Large intestine (tissue), 3 donors: ENCODE data around the gene VPS36. TPM values are rescaled to one million over a fixed set of nuclear protein-coding genes. Genes with fewer than 3 reads are reported as not detected.
A peak's percentile ranks its signal among the peaks of the same experiment; 100 is the strongest.
"Not testable (repeated sequence)": the region's sequence is repeated elsewhere in the genome, so short reads cannot be mapped to it uniquely, and the experiment has no call there.

ENCODE experiments used
- DNase-seq, 2 donors: peaks; one replicate each; pipeline versions ENCODE4 v3.0.0 to v3.0.0-alpha.2; 2013
- H3K27ac ChIP-seq: one replicate; pipeline ENCODE4 v1.5.1; 2013; ENCODE audit warnings: low read length
- H3K27me3 ChIP-seq: 2 replicates; pipeline ENCODE4 v1.6.1; 2013; ENCODE audit warnings: low read length; ENCODE audit not compliant: control insufficient read depth, insufficient read depth
- H3K36me3 ChIP-seq: 2 replicates; pipeline ENCODE4 v1.6.1; 2013; ENCODE audit warnings: low read length; ENCODE audit not compliant: control insufficient read depth, insufficient read depth
- H3K4me1 ChIP-seq: one replicate; pipeline ENCODE4 v1.6.1; 2013; ENCODE audit warnings: low read length; ENCODE audit not compliant: control insufficient read depth, insufficient read depth
- H3K4me3 ChIP-seq: one replicate; pipeline ENCODE4 v1.5.1; 2013; ENCODE audit warnings: low read length
- H3K9me3 ChIP-seq: one replicate; pipeline ENCODE4 v1.6.1; 2013; ENCODE audit warnings: mild to moderate bottlenecking, low read depth, low read length, moderate library complexity; ENCODE audit not compliant: control insufficient read depth
- WGBS: methylation state at CpG from one replicate; pipeline ENCODE4 v1.1.5; 2013; ENCODE audit warnings: low lambda C conversion rate; ENCODE audit not compliant: insufficient coverage; 5-methylcytosine and 5-hydroxymethylcytosine counted together
- polyA plus RNA-seq: library from polyadenylated mRNA; unstranded; fragments of 120-200 nt; gene quantifications from one replicate; pipeline ENCODE4 v1.2.1, GENCODE V29; 2013

Gene VPS36
- polyA plus RNA-seq, 1 donor, result 64.8 TPM

DNA sequence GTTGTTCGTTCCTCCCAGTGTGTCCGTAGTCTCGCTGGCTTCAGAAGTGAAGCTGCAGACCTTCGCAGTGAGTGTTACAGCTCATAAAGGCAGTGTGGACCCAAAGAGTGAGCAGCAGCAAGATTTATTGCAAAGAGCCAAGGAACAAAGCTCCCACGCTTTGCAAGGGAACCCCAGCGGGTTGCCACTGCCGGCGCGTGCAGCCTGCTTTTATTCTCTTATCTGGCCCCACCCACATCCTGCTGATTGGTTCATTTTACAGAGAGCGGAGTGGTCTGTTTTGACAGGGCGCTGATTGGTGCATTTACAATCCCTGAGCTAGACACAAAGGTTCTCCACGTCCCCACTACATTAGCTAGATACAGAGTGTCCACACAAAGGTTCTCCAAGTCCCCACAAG is 43.0 kb downstream of the VPS36 start:
- H3K4me1 ChIP-seq, DNase-seq, H3K36me3 ChIP-seq, H3K4me3 ChIP-seq, H3K27ac ChIP-seq, H3K9me3 ChIP-seq: not testable (repeated sequence)
- H3K27me3 ChIP-seq, result peaks cover 21% of the 10 kb centered on the region
- WGBS, result no CpG with 5 or more reads among the region's 12 CpGs

DNA sequence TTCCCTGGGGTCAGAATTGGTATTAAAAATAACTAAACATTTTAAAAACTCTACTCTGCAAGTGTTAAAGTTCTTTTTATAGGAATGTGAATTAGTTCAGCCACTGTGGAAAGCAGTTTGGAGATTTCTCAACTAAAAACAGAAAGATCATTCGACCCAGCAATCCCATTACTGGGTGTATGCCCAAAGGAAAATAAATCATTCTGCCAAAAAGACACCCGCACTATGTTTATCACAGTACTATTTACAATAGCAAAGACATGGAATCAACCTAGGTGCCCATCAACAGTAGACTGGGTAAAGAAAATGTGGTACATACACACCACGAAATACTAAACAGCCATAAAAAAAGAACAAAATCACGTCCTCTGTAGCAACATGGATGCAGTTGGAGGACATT is 43.8 kb downstream of the VPS36 start:
- Histone ChIP-seq H3K4me3 (no peak overlapping the region), H3K27me3 (peaks cover 21% of the 10 kb centered on the region), H3K9me3 (peaks cover 4% of the 10 kb centered on the region), H3K36me3 (peaks cover 3% of the 10 kb centered on the region), H3K4me1 (no peaks in the 10 kb centered on the region), H3K27ac (no peak overlapping the region)
- no peak for DNase-seq
- WGBS, result 100% methylated on average over 2 of the region's 4 CpGs

DNA sequence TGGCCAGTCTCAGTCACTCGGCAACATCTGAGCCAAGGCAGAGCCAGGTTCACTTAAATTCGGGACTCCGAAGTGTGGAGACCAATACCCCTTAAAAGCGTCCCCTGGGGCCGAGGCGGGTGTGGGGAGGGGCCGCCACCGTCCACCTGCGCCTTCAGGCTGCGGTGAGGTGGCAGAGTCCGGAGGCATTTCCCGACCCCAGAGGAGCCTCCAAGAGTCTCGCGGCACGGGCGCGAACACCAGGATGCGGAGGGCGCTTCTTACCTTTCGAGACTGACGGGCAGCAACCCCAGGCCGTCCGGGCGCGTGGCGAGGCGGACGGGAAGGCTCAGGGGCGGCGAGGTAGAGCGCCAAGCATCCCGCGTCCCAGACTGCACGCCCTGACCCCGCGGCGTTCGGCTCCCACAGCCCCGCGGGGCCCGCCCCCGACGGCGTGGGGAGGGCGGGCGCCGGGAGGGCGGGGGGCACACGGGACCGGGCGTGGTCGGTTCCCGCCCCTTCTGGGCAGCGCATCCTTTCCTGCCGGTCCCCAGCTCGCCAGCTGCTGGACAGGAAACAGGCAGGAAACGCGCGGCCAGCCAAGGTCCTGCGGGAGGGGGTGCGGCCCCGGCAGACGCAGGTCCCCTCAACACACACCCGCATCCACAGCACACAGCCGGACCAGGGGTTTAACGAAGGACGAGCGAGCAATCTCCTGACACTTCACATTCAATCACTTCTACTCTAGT is 44.5 kb downstream of the VPS36 start, which contains the start of gene THSD1:
Gene THSD1 (minus strand): TSS at position 406 of the 728 bp plus-strand sequence. CDS start 3,572 bp downstream, outside the sequence.
- Histone ChIP-seq H3K27me3 (peaks cover 21% of the 10 kb centered on the region), H3K4me3 (peak within 1 kb of the TSS; percentile 33), H3K4me1 (no peaks in the 10 kb centered on the region), H3K27ac (no peak within 1 kb of the TSS), H3K36me3 (peaks cover 3% of the 10 kb centered on the region), H3K9me3 (peaks cover 4% of the 10 kb centered on the region)
- peak; percentile 24 to 27 for DNase-seq
- no CpG with 5 or more reads among the region's 68 CpGs for WGBS

DNA sequence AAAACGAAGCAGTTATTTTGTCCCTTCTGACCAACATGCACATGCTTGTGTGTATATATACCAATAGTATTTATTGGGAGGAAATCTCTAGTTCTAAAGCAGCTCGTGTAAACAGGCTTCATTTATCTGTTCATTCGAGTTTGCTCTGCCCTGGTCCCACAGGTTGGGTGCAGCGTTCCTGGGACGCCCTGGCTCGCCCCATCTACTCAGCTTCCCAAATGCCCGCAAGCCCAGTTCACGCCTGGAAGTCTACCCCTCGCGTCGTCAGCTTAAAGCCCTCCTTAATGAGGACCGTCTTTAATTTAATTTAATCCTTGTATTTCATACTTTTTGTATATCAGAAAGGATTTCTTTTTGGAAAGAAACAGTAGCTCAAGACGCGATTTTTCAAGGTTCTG is 45.1 kb downstream of the VPS36 start:
- no peak overlapping the region for H3K27ac ChIP-seq
- peak overlapping the region; percentile 33 for H3K4me3 ChIP-seq
- no peaks in the 10 kb centered on the region for H3K36me3 ChIP-seq
- WGBS, result 0% methylated on average over 2 of the region's 14 CpGs
- H3K4me1 ChIP-seq, result no peaks in the 10 kb centered on the region
- peaks cover 4% of the 10 kb centered on the region for H3K9me3 ChIP-seq
- H3K27me3 ChIP-seq, result peaks cover 21% of the 10 kb centered on the region
- no peak for DNase-seq

DNA sequence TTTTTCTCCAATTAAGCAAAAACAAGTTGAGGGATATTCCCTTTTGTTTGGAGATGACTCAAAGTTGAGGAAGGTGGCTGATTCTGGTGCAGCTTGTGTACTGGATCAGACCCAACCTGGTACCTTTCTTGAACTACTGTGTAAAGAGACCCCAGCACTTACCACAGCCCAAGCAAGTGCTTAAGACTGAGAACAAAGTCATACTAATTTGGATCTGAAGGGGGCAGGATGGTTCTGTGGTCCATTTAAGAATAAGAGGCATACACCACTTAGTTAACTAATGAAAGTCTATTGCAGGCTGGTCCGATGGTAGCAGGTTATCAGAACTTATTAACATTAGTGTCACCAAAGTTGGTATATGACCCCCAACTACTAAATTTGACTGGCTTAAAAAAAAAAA is 50.7 kb downstream of the VPS36 start:
- Histone ChIP-seq H3K27ac (no peak overlapping the region), H3K27me3 (peaks cover 7% of the 10 kb centered on the region), H3K4me1 (no peaks in the 10 kb centered on the region), H3K9me3 (no peaks in the 10 kb centered on the region), H3K4me3 (no peak overlapping the region), H3K36me3 (no peaks in the 10 kb centered on the region)
- WGBS, result no CpG with 5 or more reads among the region's 1 CpG
- no peak for DNase-seq

DNA sequence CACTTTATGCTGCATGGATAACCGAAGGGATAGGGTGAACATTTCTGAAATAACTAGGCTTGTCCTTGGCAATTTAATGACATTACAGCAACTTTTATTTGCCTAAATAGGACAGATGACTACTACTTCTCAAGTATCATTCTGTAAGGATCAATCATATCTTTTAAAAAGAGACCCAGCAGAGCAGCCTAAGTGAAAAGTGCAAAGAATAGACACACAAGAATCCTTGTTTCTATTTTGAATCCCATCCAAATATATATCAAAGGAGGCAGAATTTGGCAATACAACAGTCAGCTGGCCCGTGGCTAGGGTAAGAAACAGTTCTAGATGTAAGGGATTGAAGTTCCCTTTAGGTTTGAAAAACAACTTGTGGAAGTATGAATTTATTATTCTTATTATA is 51.4 kb downstream of the VPS36 start:
- 50% methylated on average over 1 of the region's 2 CpGs for WGBS
- Histone ChIP-seq H3K4me3 (no peak overlapping the region), H3K36me3 (no peaks in the 10 kb centered on the region), H3K9me3 (no peaks in the 10 kb centered on the region), H3K27ac (no peak overlapping the region), H3K4me1 (no peaks in the 10 kb centered on the region), H3K27me3 (peaks cover 2% of the 10 kb centered on the region)
- no peak for DNase-seq

DNA sequence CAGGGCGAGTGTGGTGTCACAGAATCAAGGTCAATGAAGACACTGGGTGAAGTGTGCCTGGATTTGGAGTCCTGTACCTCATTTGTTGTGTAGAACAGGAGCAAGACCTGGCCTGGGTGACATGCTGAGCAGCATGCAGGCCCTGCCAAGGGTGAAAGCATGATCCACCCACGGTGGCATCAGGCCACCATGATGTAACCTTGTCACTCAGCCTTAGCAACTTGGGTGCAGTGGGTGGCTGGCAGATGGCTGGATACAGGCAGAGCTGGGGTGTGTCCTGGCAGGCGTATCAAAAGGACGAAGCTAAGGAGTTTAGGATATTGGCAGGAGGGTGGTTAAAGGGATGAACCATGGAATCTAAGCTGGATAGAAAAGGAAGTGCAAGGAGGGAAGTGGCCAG is 54.7 kb downstream of the VPS36 start:
- Histone ChIP-seq H3K27me3 (no peaks in the 10 kb centered on the region), H3K36me3 (no peaks in the 10 kb centered on the region), H3K4me1 (no peaks in the 10 kb centered on the region), H3K4me3 (no peak overlapping the region), H3K27ac (no peak overlapping the region), H3K9me3 (no peaks in the 10 kb centered on the region)
- DNase-seq, result no peak
- WGBS, result no CpG with 5 or more reads among the region's 4 CpGs

DNA sequence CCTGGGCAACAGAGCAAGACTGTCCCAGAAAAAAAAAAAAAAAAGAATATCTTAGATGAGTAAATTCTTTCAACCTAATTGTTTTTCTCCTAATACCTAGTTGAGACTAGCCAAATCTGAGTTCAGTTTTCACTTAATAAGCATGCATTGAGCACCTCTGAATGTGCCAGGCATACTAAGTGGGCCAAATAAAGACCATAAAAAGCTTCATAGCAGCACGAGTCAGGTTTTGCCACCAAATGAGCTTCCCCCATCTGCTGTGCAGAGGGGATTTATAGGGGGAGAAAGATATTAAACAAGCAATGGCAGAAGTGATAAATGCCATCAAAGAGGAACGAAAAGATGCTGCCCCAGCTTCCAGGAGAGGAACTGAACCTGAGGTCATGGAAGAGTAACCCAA is 55.8 kb downstream of the VPS36 start:
- H3K4me1 ChIP-seq, result no peaks in the 10 kb centered on the region
- H3K9me3 ChIP-seq, result no peaks in the 10 kb centered on the region
- H3K27me3 ChIP-seq, result no peaks in the 10 kb centered on the region
- H3K27ac ChIP-seq, result no peak overlapping the region
- H3K36me3 ChIP-seq, result no peaks in the 10 kb centered on the region
- H3K4me3 ChIP-seq, result no peak overlapping the region
- WGBS, result 83% methylated on average over 1 of the region's 2 CpGs
- DNase-seq, result no peak

DNA sequence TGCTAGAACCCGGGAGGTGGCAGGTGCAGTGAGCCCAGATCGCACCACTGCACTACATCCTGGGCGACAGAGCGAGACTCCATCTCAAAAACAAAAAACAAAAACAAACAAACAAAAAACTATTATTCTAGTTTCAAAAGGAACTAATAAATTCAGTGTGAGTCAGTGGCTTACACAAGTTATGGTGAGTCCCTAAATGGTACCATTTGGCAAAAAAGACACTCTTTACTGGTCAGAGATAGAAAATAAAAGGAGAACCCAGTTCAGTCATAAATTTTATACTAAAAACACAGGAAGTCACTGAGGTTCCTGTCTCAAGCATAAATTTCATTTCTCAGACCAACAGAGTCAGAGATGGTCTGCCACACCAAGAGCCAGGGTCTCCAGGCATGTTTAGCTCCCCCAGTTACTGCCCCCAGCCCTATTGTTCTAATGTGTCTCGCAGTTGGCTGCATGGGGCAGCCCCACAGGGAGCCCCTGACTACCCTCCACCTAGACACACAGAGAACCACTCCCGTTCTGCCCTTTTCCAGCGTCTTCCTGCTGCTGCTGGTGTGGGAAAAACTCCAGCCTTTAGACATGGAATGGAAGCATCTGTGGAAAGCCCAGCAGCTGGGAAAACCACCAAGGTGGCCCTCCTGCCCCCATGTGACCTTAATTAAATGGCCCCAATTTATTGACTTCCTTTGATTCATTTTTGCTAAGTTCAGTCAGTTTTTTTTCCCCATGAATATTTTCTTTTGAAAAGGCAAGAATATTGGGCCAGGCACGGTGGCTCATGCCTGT is 56.7 kb downstream of the VPS36 start:
- 80% methylated on average over 1 of the region's 8 CpGs for WGBS
- Histone ChIP-seq H3K9me3 (no peaks in the 10 kb centered on the region), H3K4me3 (no peak overlapping the region), H3K27ac (no peak overlapping the region), H3K27me3 (no peaks in the 10 kb centered on the region), H3K36me3 (no peaks in the 10 kb centered on the region), H3K4me1 (no peaks in the 10 kb centered on the region)
- DNase-seq, result no peak

DNA sequence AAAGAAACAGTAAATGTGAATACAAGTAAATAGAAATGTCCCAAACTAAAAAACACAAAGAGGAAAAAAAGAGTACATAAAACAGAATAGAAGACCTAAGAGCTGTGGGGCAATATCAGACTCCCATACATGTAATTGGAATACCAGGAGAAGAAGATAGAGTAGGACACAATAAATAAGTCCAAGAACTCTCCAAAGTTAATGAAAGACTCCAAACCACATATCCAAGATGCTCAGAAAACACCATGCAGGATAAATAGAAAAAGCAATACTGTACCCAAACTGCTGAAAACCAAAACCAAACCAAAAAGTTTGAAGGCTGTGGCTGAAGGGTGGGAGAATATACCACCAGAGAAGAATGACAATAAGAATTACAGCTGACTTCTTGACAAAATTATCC is 62.7 kb downstream of the VPS36 start:
- Histone ChIP-seq H3K4me1 (no peaks in the 10 kb centered on the region), H3K9me3 (no peaks in the 10 kb centered on the region), H3K27ac (no peak overlapping the region), H3K36me3 (no peaks in the 10 kb centered on the region), H3K27me3 (no peaks in the 10 kb centered on the region), H3K4me3 (no peak overlapping the region)
- DNase-seq, result no peak
